ENCODE measurements around the gene TMEM156.

GRCh38 chr4:38995660-38996005, 36.6 kb downstream of the TMEM156 start:
- TF ChIP-seq, protein P1, sequence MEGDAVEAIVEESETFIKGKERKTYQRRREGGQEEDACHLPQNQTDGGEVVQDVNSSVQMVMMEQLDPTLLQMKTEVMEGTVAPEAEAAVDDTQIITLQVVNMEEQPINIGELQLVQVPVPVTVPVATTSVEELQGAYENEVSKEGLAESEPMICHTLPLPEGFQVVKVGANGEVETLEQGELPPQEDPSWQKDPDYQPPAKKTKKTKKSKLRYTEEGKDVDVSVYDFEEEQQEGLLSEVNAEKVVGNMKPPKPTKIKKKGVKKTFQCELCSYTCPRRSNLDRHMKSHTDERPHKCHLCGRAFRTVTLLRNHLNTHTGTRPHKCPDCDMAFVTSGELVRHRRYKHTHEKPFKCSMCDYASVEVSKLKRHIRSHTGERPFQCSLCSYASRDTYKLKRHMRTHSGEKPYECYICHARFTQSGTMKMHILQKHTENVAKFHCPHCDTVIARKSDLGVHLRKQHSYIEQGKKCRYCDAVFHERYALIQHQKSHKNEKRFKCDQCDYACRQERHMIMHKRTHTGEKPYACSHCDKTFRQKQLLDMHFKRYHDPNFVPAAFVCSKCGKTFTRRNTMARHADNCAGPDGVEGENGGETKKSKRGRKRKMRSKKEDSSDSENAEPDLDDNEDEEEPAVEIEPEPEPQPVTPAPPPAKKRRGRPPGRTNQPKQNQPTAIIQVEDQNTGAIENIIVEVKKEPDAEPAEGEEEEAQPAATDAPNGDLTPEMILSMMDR (IDR thresholded peaks at IDR 0.05; ENCODE audit: insufficient read depth, low read length, poor library complexity, severe bottlenecking): no peak
- no peak for TF ChIP-seq EZH2phosphoT487 (conservative IDR thresholded peaks at IDR 0.05; ENCODE audit: low read length)

Data from SU-DHL-6 (cell line).